NCI-H187 (cell line): ENCODE measurements around the gene AKIRIN2.

Experiments
- DNase-seq, 2 experiments: peaks; one replicate each; lab custom pipeline; 2025; lab: John Stamatoyannopoulos, UW

The AKIRIN2 gene

GRCh38 chr6:87701676-87702588 is at the start of gene AKIRIN2:
Gene AKIRIN2 (minus strand): TSS chr6:87702233. CDS start chr6:87701684, 549 bp downstream.
- DNase-seq, result peak; percentile 87 to 95

GRCh38 chr6:87747646-87748045 is 45.6 kb upstream of the AKIRIN2 start:
- no peak for DNase-seq

GRCh38 chr6:87745966-87746721 is 44.1 kb upstream of the AKIRIN2 start:
- no peak for DNase-seq

- DNase-seq, result no peak
Measured at GRCh38 chr6:87743454-87743853, 41.4 kb upstream of the AKIRIN2 start.

DNA sequence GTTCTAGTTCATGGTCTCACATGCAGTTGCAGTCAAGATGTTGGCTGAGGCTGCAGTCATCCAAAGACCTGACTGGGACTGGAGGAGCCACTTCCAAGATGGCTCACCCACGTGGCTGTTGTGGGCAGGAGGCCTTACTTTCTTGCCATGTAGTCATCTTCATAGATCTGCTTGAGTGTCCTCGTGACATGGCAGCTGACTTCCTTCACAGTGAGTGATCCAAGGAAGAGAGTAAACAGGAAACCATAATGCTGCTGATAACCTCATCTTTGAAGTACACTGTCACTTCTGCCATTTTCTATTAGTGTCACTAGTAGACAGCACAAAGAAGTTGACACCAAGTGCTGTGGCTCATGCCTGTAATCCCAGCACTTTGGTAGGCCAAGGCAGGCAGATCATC is 40.1 kb upstream of the AKIRIN2 start:
- no peak for DNase-seq

GRCh38 chr6:87741001-87741650 is 39.1 kb upstream of the AKIRIN2 start:
- DNase-seq, result no peak

DNA sequence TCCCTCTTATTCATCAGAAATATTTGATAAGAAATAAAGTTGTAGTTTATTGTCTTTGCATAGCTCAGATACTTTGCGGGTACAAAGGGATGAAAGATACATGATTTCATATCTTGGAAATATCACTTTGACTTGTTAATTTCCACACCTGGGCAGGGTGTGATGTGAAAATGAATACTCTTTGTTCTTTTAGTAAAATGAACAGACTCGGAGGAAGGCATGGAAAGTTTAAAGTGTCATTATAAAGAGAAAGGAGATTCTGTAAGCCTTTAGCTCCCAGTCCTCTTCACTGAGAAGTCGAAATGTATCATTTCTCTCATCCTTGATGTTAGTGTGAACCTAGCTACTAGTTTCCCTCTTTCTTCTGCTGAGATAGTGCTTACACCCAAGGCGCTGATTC is 36.7 kb upstream of the AKIRIN2 start:
- DNase-seq, result no peak

DNA sequence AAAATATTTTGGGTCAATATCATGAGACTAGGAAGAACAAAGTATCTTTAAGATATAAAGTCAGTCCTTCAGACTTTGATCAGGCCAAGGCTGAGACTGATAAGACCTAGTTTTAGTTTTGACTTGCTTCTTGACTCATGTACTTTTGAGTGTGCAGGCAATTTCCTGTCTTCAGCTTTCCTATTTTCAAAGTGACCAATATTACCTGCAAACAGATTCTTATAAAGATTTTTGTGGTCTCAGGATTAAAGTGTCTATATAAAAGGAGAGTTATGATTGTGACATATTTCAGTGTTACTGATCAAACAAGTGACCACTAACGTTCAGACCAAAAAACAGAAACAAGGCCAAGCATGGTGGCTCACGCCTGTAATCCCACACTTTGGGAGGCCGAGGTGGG is 36.0 kb upstream of the AKIRIN2 start:
- no peak for DNase-seq

DNA sequence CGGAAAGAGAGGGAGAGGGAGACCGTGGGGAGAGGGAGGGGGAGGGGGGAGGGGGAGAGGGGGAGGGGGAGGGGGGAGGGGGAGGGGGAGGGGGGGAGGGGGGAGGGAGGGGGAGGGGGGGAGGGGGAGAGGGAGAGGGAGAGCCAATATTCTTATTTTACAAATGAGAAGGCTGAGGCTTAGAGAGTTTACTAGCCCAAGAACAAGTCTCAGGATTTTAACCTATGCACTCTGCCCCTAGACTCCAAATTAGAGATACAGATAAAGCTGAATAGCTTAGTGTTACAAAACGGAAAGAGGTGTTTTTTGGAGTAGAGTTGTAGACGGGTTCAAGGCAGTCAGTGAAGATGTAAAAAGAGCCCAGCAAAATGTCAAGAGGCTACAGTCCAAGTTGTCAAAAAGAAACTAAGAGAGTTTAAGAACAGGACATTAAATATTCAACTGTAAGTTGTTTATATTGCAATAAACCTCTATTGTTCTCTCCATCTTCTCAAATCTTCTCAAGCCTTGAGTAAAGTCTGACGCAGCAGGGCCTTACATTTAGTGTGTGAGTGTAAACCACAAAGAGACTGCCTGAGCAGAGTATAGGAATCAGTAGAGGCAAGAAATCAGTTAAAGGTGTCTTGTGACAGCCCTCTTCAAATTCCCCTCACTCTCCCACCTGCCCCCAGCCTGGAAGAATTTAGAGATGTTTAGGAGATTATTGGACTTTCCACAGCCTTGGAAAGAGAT is 34.9 kb upstream of the AKIRIN2 start:
- no peak for DNase-seq

- peak; percentile 37 to 49 for DNase-seq
Measured at GRCh38 chr6:87731818-87732661, 30.0 kb upstream of the AKIRIN2 start.

GRCh38 chr6:87731080-87731479 is 29.0 kb upstream of the AKIRIN2 start:
- no peak for DNase-seq

- no peak for DNase-seq
Measured at GRCh38 chr6:87729965-87730719, 28.1 kb upstream of the AKIRIN2 start.

DNA sequence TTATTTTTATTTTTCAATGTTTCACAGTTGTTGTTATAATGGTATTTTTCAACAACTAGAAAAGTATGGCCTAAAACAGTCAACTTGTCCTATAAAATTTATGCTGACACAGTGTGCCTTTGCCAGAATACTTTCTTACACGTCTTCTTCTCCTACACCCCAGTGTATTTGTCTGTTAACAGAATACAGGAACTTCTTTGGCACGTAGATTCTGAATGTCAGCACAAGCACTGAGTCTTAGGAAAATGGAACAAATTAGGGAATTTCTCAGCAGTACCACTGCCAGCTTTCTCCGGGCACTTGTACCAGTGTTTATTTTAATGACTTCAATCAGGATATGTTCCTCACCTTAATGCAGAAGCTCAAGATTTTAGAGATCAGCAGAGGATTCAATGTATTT is 26.7 kb upstream of the AKIRIN2 start:
- no peak for DNase-seq

- DNase-seq, result no peak
Measured at GRCh38 chr6:87724983-87725811, 23.2 kb upstream of the AKIRIN2 start.

DNA sequence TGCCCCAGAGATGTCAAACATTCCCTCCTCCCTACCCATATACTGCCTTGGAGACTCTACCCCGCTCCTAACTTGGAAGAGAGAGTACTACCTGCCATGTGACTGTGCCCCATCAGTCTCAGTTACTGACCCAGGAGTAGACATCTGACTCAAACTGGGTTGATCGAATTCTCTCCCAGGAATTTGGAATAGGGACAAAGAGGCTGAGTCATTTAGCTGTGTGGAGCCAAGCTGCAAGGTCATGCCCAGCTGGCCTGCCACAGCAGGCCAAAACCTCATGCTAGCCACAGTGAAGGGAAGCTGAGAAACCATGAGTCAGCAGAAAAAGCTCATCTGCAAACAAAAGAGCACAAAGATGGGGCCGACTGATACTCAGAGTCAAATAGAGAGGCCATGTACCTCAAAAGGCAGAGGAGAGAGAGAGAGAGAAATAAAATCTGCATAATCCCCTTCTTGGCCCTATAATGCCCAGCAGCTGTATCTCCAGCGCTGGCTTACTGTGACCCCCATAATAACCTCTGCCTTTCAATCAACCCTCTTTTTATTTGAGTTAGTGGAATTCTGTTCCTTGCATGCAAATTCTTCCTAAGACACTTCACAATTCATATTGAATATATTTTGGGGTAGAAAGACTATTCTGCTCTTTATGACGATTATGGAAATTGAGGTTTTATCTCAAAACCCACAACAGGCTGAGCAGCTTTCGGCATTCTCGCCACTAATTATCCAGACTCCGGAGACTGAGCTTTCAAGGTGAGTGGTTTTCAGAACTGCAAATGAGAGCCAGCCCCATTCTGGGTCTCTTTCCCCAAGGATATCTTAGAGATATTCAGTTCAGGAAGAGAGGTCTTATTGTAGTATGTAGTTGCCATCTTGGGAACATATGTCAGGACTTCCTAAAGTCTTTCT is 21.4 kb upstream of the AKIRIN2 start:
- DNase-seq, result no peak

DNA sequence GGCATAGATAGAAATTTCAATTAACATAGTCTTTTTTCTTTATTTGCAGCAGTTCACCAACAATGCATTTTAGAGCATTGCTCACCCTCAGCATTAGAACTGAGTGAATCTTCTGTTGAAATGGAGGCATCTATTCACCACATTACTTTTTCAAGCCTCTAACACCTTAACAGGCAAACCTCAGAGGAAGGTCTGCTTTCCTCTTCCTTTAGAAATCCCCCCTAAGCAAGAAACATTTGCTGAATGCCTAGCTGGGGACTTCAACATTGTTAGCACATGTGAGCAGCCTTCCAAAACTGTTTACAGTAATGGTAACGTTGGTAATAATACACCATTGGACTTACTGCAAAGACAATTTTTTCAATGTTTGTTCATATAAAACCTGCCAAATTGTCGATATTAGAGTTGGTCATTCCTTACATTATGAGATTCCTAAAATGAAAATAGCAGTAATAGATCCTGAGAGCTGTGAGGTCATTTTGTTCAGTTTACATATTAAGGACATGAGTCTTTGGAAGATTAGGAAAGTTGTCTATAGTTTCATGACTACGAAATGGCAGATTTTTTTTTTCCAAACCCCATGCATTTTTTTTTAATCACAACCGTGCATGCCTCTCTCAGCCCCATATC is 20.6 kb upstream of the AKIRIN2 start:
- no peak for DNase-seq

GRCh38 chr6:87721311-87721710 is 19.3 kb upstream of the AKIRIN2 start:
- no peak for DNase-seq
